Fibroblast of villous mesenchyme (primary cell): Measurements from ENCODE around the gene MMP24. TPM values are rescaled to one million over a fixed set of nuclear protein-coding genes. Genes with fewer than 3 reads are reported as not detected.

Experiments
- DNase-seq: peaks from one replicate; pipeline ENCODE4 v3.0.0-alpha.2; 2010; ENCODE audit warnings: low read depth
- H3K4me3 ChIP-seq: 2 replicates; pipeline ENCODE4 v1.5.1; 2011; ENCODE audit warnings: low read depth, mild to moderate bottlenecking, low read length
- total RNA-seq: library from RNA; depleted of rRNA; stranded (reverse); fragments of >200 nt; gene quantifications from 2 replicates; pipeline ENCODE4 v1.2.3, GENCODE V29; 2012
- TF ChIP-seq, protein P1 (sequence below): IDR thresholded peaks from 2 replicates; pipeline ENCODE4 v1.5.1; 2012; ENCODE audit warnings: low read depth, mild to moderate bottlenecking, low read length; ENCODE audit not compliant: insufficient read depth

Gene MMP24
- total RNA-seq, 1 donor, result 0.43 TPM

- no peak for DNase-seq
Observed at GRCh38 chr20:35290887-35291417, 64.5 kb downstream of the MMP24 start.

DNA sequence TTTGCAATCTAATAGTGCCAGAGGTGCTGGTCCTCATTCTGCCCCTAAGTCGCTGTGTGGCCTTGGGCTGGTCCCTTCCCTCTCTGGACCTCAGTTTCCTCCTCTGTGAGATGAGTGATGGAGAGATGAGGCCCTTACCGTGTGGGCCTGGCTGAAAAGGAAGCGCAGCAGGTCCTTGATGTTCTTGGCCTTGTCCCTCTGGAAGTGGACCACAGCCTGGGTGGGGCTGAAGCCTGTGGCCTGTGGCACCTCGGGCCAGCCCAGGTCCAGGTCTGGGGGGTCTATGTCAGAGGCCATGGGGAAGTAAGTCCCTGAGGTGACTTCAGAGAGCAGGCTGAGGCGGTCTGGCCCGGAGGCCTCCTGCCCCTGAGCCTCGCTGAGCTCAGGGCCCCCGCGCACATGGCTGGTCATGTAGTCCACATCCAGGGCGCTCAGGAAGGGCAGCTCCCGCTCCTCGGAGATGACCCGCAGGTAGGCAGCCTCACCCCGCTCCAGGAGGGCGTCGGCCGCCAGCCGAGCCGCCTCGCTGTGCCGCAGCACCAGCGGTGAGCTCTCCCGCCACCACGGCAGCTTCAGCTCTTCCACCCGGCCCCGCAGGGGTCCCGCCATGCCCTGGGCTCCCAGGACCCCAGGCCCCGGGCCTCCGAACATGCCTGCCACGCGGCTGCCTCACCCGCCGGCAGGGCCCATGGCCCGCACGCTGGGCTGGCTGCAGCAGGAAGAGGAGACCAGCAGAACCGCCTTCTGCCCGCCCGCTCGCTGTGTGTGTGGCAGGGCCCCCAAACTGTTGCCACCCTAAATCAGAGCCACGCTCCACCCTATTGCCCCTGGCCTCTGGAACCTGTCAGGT lies 65.4 kb downstream of the MMP24 start, which contains the start of gene FAM83C:
Gene FAM83C (minus strand): TSS at position 772 of the 850 bp plus-strand sequence. CDS start 121 bp downstream, at position 651.
- no peak for DNase-seq
- no peak within 1 kb of the TSS for H3K4me3 ChIP-seq
- TF ChIP-seq, protein P1, sequence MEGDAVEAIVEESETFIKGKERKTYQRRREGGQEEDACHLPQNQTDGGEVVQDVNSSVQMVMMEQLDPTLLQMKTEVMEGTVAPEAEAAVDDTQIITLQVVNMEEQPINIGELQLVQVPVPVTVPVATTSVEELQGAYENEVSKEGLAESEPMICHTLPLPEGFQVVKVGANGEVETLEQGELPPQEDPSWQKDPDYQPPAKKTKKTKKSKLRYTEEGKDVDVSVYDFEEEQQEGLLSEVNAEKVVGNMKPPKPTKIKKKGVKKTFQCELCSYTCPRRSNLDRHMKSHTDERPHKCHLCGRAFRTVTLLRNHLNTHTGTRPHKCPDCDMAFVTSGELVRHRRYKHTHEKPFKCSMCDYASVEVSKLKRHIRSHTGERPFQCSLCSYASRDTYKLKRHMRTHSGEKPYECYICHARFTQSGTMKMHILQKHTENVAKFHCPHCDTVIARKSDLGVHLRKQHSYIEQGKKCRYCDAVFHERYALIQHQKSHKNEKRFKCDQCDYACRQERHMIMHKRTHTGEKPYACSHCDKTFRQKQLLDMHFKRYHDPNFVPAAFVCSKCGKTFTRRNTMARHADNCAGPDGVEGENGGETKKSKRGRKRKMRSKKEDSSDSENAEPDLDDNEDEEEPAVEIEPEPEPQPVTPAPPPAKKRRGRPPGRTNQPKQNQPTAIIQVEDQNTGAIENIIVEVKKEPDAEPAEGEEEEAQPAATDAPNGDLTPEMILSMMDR, result no peak

More at GRCh38 chr20:35290887-35291417, 64.5 kb downstream of the MMP24 start:
- TF ChIP-seq, protein P1, result no peak
- no peak overlapping the region for H3K4me3 ChIP-seq

DNA sequence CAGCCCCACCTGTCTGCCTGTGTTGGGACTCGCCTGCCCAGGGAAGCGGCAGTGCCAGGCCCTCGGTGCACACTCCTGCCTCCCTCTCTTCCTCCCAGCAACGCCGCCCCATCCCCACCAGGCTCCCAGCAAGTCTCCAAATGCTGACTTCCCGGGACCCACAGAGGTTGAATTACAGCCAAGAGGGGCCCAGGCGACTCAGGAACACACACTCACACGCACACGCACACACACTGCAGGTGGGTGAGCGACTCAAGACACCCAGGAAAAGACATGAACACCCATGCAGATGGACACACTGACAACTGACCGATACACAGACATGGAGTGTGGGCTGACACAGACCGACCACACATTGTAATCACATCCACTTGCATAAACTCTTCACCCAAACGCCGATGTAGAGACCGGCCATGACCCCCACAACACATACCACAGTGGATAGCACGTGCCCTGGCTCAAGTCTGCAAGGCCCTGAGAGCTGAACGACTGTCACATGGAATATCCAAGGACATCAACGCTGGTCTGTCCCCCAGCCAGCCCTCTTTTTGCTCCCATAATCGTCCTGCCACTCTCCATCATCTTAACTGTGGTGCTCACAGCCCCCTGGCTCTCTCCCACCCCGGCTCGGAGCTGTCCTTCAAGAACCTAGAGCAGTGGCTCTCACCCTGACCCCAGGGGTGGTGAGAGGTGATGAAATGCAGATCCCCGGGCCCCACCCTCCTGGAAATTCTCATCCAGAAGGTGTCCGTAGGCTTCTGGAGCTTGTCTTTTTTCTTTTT lies 66.2 kb downstream of the MMP24 start:
- no peak for DNase-seq
- H3K4me3 ChIP-seq, result no peak overlapping the region
- TF ChIP-seq, protein P1, result no peak

- TF ChIP-seq, protein P1, result no peak
- no peak overlapping the region for H3K4me3 ChIP-seq
- no peak for DNase-seq
Observed at GRCh38 chr20:35293303-35294292, 67.1 kb downstream of the MMP24 start.

GRCh38 chr20:35294293-35294685 lies 67.8 kb downstream of the MMP24 start:
- TF ChIP-seq, protein P1, result no peak
- DNase-seq, result no peak
- H3K4me3 ChIP-seq, result no peak overlapping the region

GRCh38 chr20:35295058-35295457 lies 68.6 kb downstream of the MMP24 start:
- TF ChIP-seq, protein P1, result no peak
- no peak for DNase-seq
- no peak overlapping the region for H3K4me3 ChIP-seq
